ENCODE data around the gene ANGPTL8.

- TF ChIP-seq YY1 (IDR thresholded peaks at IDR 0.05; ENCODE audit: insufficient read depth, insufficient read length) (no peak), SUZ12 (IDR thresholded peaks at IDR 0.05; ENCODE audit: extremely low read depth, insufficient read depth, insufficient read length) (no peak), ZNF274 (IDR thresholded peaks at IDR 0.05; ENCODE audit: low read depth, low read length) (no peak)
Measured at GRCh38 chr19:11273296-11273695, 33.9 kb downstream of the ANGPTL8 start.

Measured in NT2/D1 (cell line).